ENCODE data around the gene TXNRD2. TPM values are rescaled to one million over a fixed set of nuclear protein-coding genes. Genes with fewer than 3 reads are reported as not detected.
"Not testable (repeated sequence)": the region's sequence is repeated elsewhere in the genome, so short reads cannot be mapped to it uniquely, and the experiment has no call there.

TXNRD2 gene
- total RNA-seq, 3 donors from 2014 or later (not counting 1 experiment from before 2014, with no cell fraction given): 23.5 to 37.3 (median 24.4) TPM

DNA sequence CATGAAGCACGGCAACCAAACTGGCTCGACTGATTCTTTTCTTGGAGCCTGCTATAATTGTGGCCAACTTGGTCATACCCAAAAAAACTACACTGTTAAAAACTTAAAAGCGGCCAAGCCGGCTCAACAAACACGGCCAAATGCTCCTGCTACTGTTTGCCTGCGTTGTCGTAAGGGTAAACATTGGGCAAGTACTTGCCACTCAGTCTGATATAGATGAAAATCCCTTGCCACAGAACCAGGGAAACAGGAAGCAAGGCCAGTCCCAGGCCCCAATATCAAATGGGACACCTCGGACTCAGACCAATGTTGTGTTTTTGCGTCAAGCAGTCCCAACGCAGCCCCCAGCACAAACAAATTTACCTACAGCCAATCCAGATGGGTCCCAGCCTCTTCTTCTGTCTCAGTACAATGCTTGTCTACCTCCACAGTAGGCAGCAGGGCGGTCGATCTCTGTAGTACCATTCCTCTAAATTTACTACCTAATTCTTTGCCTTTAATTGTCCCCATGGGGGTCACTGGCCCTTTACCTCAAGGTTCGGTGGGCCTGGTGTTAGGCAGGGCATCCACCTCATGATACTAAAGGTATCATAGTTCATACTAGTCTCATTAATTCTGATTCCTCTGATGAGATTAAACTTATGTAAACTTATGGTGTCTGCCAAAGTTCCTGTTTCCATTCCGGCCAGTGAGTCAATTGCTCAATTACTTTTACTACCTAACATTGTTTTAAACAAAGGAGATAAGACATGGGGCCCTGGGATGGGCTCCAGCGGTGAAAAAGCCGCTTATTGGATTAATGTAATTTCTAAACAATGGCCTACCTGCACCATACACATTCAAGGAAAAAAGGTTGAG, 3.8 kb downstream of the TXNRD2 start:
- WGBS (ENCODE audit: insufficient coverage): 99% methylated on average over 14 of the region's 16 CpGs
- Histone ChIP-seq H3K27ac (ENCODE audit: low read length) (no peak overlapping the region), H3K36me3 (ENCODE audit: control insufficient read depth, insufficient read depth, low read length) (no peaks in the 10 kb centered on the region), H3K27me3 (ENCODE audit: control insufficient read depth, insufficient read depth, low read length) (no peaks in the 10 kb centered on the region), H3K4me1 (ENCODE audit: control insufficient read depth, insufficient read depth, low read length) (peaks cover 21% of the 10 kb centered on the region), H3K4me3 (ENCODE audit: low read length) (no peak overlapping the region), H3K9me3 (ENCODE audit: control insufficient read depth, insufficient read depth, low read length) (peaks cover 11% of the 10 kb centered on the region)
- Mint-ChIP-seq H3K27ac (no peak overlapping the region), H3K36me3 (peaks cover 21% of the 10 kb centered on the region), H3K9me3 (peaks cover 3 to 12% of the 10 kb centered on the region in 2 donors), H3K4me3 (no peak overlapping the region), H3K27me3 (ENCODE audit: low read depth in 2 of 2) (no peaks in the 10 kb centered on the region), H3K4me1 (peaks cover 20 to 33% of the 10 kb centered on the region in 2 donors)
- TF ChIP-seq, protein P1, sequence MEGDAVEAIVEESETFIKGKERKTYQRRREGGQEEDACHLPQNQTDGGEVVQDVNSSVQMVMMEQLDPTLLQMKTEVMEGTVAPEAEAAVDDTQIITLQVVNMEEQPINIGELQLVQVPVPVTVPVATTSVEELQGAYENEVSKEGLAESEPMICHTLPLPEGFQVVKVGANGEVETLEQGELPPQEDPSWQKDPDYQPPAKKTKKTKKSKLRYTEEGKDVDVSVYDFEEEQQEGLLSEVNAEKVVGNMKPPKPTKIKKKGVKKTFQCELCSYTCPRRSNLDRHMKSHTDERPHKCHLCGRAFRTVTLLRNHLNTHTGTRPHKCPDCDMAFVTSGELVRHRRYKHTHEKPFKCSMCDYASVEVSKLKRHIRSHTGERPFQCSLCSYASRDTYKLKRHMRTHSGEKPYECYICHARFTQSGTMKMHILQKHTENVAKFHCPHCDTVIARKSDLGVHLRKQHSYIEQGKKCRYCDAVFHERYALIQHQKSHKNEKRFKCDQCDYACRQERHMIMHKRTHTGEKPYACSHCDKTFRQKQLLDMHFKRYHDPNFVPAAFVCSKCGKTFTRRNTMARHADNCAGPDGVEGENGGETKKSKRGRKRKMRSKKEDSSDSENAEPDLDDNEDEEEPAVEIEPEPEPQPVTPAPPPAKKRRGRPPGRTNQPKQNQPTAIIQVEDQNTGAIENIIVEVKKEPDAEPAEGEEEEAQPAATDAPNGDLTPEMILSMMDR (IDR thresholded peaks at IDR 0.05): no peak
- ATAC-seq (no peak), DNase-seq (no peak)
- intact Hi-C loops (cut with micrococcal nuclease): no loop called here

DNA sequence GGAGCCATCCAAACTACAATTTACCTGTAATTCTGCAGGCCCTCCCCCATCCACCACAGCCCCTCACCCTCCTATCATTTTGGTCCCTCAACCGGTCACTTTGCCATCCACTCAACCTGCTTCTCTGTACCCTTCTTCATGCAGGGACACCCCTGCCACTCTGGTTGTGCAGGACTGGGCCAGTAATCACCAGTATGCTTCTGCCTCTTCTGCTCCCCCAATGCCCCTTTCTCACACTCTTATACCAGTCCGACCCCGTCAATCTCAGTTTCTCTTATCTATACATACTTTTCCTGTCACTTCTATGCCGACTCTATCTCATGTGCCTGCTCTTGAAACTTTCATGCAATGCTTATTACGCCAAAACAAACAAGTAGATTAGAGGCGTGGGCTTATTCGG, 5.1 kb downstream of the TXNRD2 start:
- Histone ChIP-seq H3K27ac (ENCODE audit: low read length) (no peak overlapping the region), H3K9me3 (ENCODE audit: control insufficient read depth, insufficient read depth, low read length) (peaks cover 11% of the 10 kb centered on the region), H3K36me3 (ENCODE audit: control insufficient read depth, insufficient read depth, low read length) (no peaks in the 10 kb centered on the region), H3K4me1 (ENCODE audit: control insufficient read depth, insufficient read depth, low read length) (peaks cover 11% of the 10 kb centered on the region), H3K27me3 (ENCODE audit: control insufficient read depth, insufficient read depth, low read length) (no peaks in the 10 kb centered on the region), H3K4me3 (ENCODE audit: low read length) (no peak overlapping the region)
- Mint-ChIP-seq H3K36me3 (peaks cover 21% of the 10 kb centered on the region), H3K9me3 (peaks cover 3 to 12% of the 10 kb centered on the region in 2 donors), H3K4me1 (peaks cover 11 to 22% of the 10 kb centered on the region in 2 donors), H3K27me3 (ENCODE audit: low read depth in 2 of 2) (no peaks in the 10 kb centered on the region), H3K4me3 (no peak overlapping the region), H3K27ac (no peak overlapping the region)
- intact Hi-C loops (cut with micrococcal nuclease): no loop called here
- WGBS (ENCODE audit: insufficient coverage): 97% methylated on average over 7 of the region's 7 CpGs
- DNase-seq (no peak), ATAC-seq (no peak)
- TF ChIP-seq, protein P1 (IDR thresholded peaks at IDR 0.05): no peak

DNA sequence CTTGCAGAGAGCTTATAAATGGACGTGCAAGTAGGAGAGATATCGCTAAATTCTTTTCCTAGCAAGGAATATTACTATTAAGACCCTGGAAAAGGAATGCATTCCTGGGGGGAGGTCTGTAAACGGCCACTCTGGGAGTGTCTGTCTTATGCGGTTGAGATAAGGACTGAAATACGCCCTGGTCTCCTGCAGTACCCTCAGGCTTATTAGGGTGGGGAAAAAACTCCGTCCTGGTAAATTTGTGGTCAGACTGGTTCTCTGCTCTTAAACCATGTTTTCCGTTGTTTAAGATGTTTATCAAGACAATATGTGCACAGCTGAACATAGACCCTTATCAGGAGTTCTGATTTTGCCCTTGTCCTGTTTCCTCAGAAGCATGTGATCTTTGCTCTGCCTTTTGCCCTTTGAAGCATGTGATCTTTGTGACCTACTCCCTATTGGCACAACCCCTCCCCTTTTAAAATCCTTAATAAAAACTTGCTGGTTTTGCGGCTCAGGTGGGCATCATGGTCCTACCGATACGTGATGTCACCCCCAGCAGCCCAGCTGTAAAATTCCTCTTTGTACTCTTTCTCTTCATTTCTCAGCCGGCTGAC, 6.4 kb downstream of the TXNRD2 start:
- ATAC-seq; H3K27me3 Mint-ChIP-seq (ENCODE audit: low read depth in 2 of 2); H3K4me3 ChIP-seq (ENCODE audit: low read length); DNase-seq; H3K27ac ChIP-seq (ENCODE audit: low read length); H3K4me1 ChIP-seq (ENCODE audit: control insufficient read depth, insufficient read depth, low read length); H3K27me3 ChIP-seq (ENCODE audit: control insufficient read depth, insufficient read depth, low read length); H3K36me3 ChIP-seq (ENCODE audit: control insufficient read depth, insufficient read depth, low read length); H3K4me3 Mint-ChIP-seq; intact Hi-C loops (cut with micrococcal nuclease); H3K27ac Mint-ChIP-seq: not testable (repeated sequence)
- H3K9me3 ChIP-seq (ENCODE audit: control insufficient read depth, insufficient read depth, low read length): peaks cover 11% of the 10 kb centered on the region
- peaks cover 21% of the 10 kb centered on the region for H3K36me3 Mint-ChIP-seq
- peaks cover 0 to 15% of the 10 kb centered on the region in 2 donors for H3K4me1 Mint-ChIP-seq
- H3K9me3 Mint-ChIP-seq: peaks cover 3 to 12% of the 10 kb centered on the region in 2 donors
- 92% methylated on average over 10 of the region's 11 CpGs for WGBS (ENCODE audit: insufficient coverage)
